Nephron (organoid): Measurements from ENCODE around the gene ACKR3.

Experiments used
- H3K27ac Mint-ChIP-seq, 3 experiments: 2 replicates each; pipeline ENCODE4 v1.8.0; 2020; ENCODE audit warnings: mixed read lengths in 3 of 3, mild to moderate bottlenecking in 2 of 3, moderate library complexity in 1 of 3
- H3K27me3 Mint-ChIP-seq: 2 replicates; pipeline ENCODE4 v1.8.0; 2021; ENCODE audit warnings: low read depth, mild to moderate bottlenecking, moderate library complexity, mixed read lengths
- H3K36me3 Mint-ChIP-seq: 2 replicates; pipeline ENCODE4 v1.8.0; 2020; ENCODE audit warnings: low read depth, mixed read lengths
- H3K4me1 Mint-ChIP-seq: 2 replicates; pipeline ENCODE4 v1.8.0; 2020; ENCODE audit warnings: mixed read lengths
- H3K4me3 Mint-ChIP-seq, 3 experiments: 2 replicates each; pipeline ENCODE4 v1.8.0; 2020; ENCODE audit warnings: mild to moderate bottlenecking in 3 of 3, mixed read lengths in 3 of 3, moderate library complexity in 2 of 3
- H3K9me3 Mint-ChIP-seq: 2 replicates; pipeline ENCODE4 v1.8.0; 2020; ENCODE audit warnings: mixed read lengths
- TF ChIP-seq, protein P1 (sequence below), 3 experiments: fragments of 200-600 bp; sonication (generic); IDR thresholded peaks; one replicate each; pipeline ENCODE4 v1.5.0; 2021; ENCODE audit warnings: antibody characterized with exemption in 3 of 3; ENCODE audit not compliant: unreplicated experiment in 3 of 3

The ACKR3 gene

DNA sequence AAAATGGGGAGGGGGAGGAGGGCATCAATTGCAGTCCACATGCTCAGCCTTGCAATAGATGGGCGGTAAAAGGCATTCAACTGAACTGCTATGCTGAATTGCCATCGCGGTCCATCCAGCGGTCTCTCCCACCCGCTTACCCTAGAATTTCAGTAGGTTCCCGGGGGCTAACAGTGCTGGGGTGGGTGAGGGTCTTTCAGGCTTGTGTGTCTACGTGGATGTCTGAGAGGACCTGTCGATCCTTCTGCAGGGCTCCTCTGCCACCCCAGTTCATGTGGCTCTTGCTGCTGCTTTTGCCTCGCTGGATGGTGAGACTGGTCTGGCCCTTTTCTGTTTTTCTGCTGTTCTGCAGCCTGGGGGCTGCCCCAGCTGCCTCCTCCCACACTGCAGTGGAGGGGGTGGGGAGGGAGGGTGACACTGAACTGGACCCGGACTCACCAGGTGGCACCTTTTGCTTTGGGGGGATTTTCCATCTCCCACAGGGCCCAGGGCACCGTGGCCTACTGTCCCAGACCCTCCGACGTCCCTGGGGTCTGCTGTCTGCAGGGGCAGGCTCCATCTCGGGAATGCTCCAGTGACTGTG, 14.1 kb downstream of the ACKR3 start:
- Mint-ChIP-seq H3K27me3 (peaks cover 16% of the 10 kb centered on the region), H3K9me3 (no peaks in the 10 kb centered on the region), H3K4me1 (peaks cover 23% of the 10 kb centered on the region), H3K36me3 (peaks cover 38% of the 10 kb centered on the region), H3K27ac (no peak overlapping the region), H3K4me3 (no peak overlapping the region)
- TF ChIP-seq, protein P1, sequence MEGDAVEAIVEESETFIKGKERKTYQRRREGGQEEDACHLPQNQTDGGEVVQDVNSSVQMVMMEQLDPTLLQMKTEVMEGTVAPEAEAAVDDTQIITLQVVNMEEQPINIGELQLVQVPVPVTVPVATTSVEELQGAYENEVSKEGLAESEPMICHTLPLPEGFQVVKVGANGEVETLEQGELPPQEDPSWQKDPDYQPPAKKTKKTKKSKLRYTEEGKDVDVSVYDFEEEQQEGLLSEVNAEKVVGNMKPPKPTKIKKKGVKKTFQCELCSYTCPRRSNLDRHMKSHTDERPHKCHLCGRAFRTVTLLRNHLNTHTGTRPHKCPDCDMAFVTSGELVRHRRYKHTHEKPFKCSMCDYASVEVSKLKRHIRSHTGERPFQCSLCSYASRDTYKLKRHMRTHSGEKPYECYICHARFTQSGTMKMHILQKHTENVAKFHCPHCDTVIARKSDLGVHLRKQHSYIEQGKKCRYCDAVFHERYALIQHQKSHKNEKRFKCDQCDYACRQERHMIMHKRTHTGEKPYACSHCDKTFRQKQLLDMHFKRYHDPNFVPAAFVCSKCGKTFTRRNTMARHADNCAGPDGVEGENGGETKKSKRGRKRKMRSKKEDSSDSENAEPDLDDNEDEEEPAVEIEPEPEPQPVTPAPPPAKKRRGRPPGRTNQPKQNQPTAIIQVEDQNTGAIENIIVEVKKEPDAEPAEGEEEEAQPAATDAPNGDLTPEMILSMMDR (IDR thresholded peaks at IDR 0.05; ENCODE audit: unreplicated experiment in 3 of 3): no peak

DNA sequence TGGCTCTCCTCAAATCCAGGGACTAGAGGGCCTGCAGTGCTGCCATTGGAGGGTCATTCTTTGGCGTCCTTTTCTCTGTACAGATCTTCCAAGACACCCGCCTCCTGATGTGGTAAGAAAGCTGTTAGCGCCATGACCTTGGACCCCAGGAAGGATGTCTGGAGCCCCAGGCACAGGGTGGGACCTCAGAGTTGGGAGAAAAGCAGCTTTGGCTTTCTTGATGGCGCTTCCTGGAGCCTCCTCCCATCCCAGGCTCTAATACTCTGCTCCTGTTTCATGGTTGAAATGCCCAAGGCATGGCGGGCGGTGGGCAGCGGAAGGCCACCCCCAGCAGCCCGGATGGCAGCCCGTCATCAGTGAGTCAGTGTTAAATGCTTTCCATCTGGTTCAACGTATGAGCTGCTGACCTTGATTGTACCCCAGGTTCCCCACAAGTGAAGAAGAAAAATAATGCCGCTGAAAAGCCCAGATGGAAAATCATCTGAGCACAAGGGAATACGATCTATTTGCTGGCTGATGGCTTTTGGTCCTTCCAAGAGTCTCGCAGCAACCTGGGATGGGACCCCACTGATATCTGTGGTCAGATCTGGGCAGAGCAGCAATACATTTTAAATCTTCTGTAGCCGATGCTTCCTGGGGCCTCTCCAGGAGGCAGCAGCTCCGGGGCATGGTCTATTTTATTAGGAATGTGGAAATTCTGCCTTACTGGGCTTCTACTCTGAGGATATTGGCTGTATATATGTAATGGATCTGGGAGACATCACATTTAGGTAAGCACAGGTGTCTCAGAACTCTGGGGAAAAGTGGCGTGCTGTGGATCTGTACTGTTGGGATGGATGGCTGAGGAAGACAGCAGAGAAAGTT, 15.1 kb downstream of the ACKR3 start:
- Mint-ChIP-seq H3K27me3 (peaks cover 16% of the 10 kb centered on the region), H3K9me3 (no peaks in the 10 kb centered on the region), H3K4me3 (no peak overlapping the region), H3K27ac (no peak overlapping the region), H3K36me3 (peaks cover 29% of the 10 kb centered on the region), H3K4me1 (peaks cover 13% of the 10 kb centered on the region)
- TF ChIP-seq, protein P1 (IDR thresholded peaks at IDR 0.05; ENCODE audit: unreplicated experiment in 3 of 3): no peak

DNA sequence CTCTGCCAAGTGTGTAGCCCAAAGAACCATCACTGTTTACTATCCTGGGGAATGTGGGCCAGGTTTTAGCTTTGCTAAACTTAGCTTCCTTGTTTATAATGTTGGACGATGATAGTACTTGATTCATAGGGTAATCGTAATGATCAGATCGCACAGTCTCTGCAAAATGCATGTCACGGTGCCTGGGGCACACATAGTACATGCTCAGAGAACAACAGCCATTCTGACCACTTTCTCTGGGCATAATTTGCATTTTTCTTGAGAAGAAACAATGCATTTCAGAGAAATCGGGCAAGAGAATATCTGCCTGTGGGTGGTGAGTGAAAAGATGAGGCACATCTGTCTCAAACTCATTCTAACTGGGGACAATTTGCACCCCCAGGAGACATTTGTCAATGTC, 16.3 kb downstream of the ACKR3 start:
- TF ChIP-seq, protein P1 (IDR thresholded peaks at IDR 0.05; ENCODE audit: unreplicated experiment in 3 of 3): no peak
- H3K27me3 Mint-ChIP-seq: peaks cover 16% of the 10 kb centered on the region
- H3K4me3 Mint-ChIP-seq: no peak overlapping the region
- H3K27ac Mint-ChIP-seq: no peak overlapping the region
- H3K9me3 Mint-ChIP-seq: no peaks in the 10 kb centered on the region
- H3K36me3 Mint-ChIP-seq: peaks cover 17% of the 10 kb centered on the region
- H3K4me1 Mint-ChIP-seq: peaks cover 5% of the 10 kb centered on the region

DNA sequence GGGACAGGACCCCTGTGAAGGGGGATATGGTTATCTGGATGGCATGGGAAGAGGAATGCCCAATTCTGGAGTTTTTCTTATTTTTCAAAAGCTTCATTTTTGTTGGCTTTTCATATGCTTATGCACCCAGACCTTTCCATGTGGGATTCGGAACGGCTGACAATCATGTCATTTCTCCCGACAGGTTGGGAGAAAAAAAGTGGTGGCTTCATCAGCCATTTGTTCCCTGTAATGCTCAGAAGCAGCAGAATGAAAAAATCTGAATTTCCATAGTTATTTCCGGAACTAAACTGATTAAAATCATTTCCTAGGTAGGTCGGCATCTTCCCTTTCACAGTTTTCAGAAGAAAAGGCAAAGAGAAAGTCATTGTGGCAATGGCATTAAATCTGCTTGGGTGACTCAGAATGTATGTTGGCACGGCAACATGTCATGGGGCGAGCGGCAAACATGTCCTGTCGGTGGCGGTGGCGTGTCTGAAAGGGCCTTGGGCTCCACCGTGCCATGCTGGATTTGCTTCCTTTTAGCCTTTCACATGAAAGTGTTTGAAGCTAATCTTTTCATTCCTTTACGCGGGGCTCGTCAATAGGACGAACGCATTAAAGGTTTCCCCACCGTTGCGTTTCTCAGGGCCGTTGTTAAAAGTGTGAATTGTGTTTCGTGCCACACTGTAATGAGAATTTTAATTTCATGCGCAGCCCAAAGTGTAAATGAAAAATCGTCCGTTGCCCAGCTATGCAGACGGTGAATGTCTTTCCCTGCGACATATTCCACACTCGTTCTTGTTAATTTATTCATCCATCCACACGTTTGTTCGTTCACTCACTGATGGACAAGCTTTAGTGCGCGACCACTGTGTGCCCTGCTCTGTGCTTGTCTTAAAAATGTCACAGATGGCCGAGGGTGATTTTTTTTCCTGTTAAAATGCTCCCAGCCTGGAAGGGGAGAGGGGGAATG, 18.5 kb downstream of the ACKR3 start:
- H3K9me3 Mint-ChIP-seq: no peaks in the 10 kb centered on the region
- no peak overlapping the region for H3K27ac Mint-ChIP-seq
- H3K4me3 Mint-ChIP-seq: no peak overlapping the region
- H3K4me1 Mint-ChIP-seq: no peaks in the 10 kb centered on the region
- TF ChIP-seq, protein P1 (IDR thresholded peaks at IDR 0.05; ENCODE audit: unreplicated experiment in 3 of 3): no peak
- H3K27me3 Mint-ChIP-seq: peaks cover 16% of the 10 kb centered on the region
- H3K36me3 Mint-ChIP-seq: peaks cover 9% of the 10 kb centered on the region

DNA sequence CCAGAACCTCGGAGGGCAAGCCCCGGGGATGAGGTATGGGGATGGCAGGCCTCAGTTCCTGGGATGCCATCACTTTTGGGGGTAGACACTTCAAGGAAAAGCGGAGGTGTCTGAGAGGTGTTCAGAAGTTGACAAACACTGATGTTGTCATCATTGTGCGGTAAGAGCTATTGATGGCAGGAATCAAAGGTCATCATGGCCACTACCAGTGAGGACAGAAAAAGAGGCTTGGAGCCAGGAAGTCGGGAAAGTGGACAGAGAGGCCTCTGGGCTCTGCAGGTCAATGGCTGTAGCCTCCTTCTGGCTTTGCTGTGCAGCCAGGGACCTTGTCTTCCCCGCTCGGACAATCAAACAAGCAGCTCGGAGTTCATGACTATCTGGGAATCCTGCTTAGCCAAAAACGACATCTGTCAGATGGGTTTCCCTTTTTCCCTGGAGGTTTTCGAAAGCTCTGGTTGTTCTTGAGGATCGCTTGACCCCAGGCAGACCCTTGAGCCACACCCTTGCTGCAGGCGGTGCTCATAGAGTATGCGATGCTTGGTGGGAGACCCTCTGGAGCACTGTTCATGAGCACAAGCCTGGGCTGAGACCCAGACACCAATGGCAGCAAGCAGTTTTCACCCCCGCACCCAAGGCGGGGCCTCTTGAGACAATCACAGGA, 19.4 kb downstream of the ACKR3 start:
- no peaks in the 10 kb centered on the region for H3K4me1 Mint-ChIP-seq
- TF ChIP-seq, protein P1 (IDR thresholded peaks at IDR 0.05; ENCODE audit: unreplicated experiment in 3 of 3): no peak
- no peak overlapping the region for H3K27ac Mint-ChIP-seq
- H3K27me3 Mint-ChIP-seq: peaks cover 15% of the 10 kb centered on the region
- peaks cover 6% of the 10 kb centered on the region for H3K36me3 Mint-ChIP-seq
- no peaks in the 10 kb centered on the region for H3K9me3 Mint-ChIP-seq
- no peak overlapping the region for H3K4me3 Mint-ChIP-seq
